Endodermal cell (in vitro differentiated cells): Measurements from ENCODE around the gene OVCA2. TPM values are rescaled to one million over a fixed set of nuclear protein-coding genes. Genes with fewer than 3 reads are reported as not detected.

Source experiments
- DNase-seq: peaks from one replicate; pipeline ENCODE4 v3.0.0-alpha.2; 2017
- H3K27ac ChIP-seq: 2 replicates; pipeline ENCODE4 v1.5.1; 2013; ENCODE audit warnings: mild to moderate bottlenecking, low read depth, low read length, moderate library complexity
- H3K27me3 ChIP-seq: 2 replicates; pipeline ENCODE4 v1.6.1; 2013; ENCODE audit warnings: mild to moderate bottlenecking, low read length, moderate library complexity; ENCODE audit not compliant: insufficient read depth, control insufficient read depth, poor library complexity, severe bottlenecking
- H3K36me3 ChIP-seq: 2 replicates; pipeline ENCODE4 v1.7.0; 2013; ENCODE audit warnings: mild to moderate bottlenecking, low read length, moderate library complexity; ENCODE audit not compliant: control insufficient read depth, insufficient read depth
- H3K4me1 ChIP-seq: one replicate; pipeline ENCODE4 v1.7.0; 2013; ENCODE audit warnings: low read length; ENCODE audit not compliant: control insufficient read depth, insufficient read depth
- H3K4me3 ChIP-seq: 2 replicates; pipeline ENCODE4 v1.5.1; 2013; ENCODE audit warnings: mild to moderate bottlenecking, low read length, moderate library complexity
- H3K9ac ChIP-seq: 2 replicates; pipeline ENCODE4 v1.6.1; 2013; ENCODE audit warnings: mild to moderate bottlenecking, low read length, moderate library complexity; ENCODE audit not compliant: poor library complexity, severe bottlenecking; ENCODE audit errors: extremely low read depth
- H3K9me3 ChIP-seq: 2 replicates; pipeline ENCODE4 v1.6.1; 2013; ENCODE audit warnings: mild to moderate bottlenecking, low read length, moderate library complexity; ENCODE audit not compliant: control insufficient read depth
- H3K27ac Mint-ChIP-seq: 2 replicates; pipeline ENCODE4 v1.8.0; 2020; ENCODE audit warnings: mixed read lengths
- H3K27me3 Mint-ChIP-seq: 2 replicates; pipeline ENCODE4 v1.8.0; 2021; ENCODE audit warnings: mild to moderate bottlenecking, mixed read lengths; ENCODE audit not compliant: insufficient read depth
- H3K36me3 Mint-ChIP-seq: 2 replicates; pipeline ENCODE4 v1.8.0; 2020; ENCODE audit warnings: low read depth, mixed read lengths
- H3K4me1 Mint-ChIP-seq: 2 replicates; pipeline ENCODE4 v1.8.0; 2020; ENCODE audit warnings: mixed read lengths
- H3K4me3 Mint-ChIP-seq: 2 replicates; pipeline ENCODE4 v1.8.0; 2020; ENCODE audit warnings: mild to moderate bottlenecking, moderate library complexity, mixed read lengths
- H3K9me3 Mint-ChIP-seq: 2 replicates; pipeline ENCODE4 v1.8.0; 2020; ENCODE audit warnings: mild to moderate bottlenecking, mixed read lengths
- WGBS, 2 experiments: methylation state at CpG; one replicate each; pipeline versions ENCODE4 v1.1.5 to v1.1.7; 2013; ENCODE audit warnings: missing lambda C conversion rate in 2 of 2, mixed read lengths in 1 of 2; ENCODE audit not compliant: insufficient coverage in 1 of 2, insufficient read length in 1 of 2; 5-methylcytosine and 5-hydroxymethylcytosine counted together
- total RNA-seq, 2 donors: library from RNA; stranded (reverse); fragmentation: NEBNext Ultra II Directional in 1 of 2; extraction: Animal tissue kit (Norgen Biotek cat#: 25700) in 1 of 2; gene quantifications; 2 replicates in 1 of 2; 3 replicates in 1 of 2; pipeline ENCODE4 v1.2.1, GENCODE V29; 2021
- TF ChIP-seq, protein P1 (sequence below): fragments of 200-600 bp; sonication (generic); conservative IDR thresholded peaks from 2 replicates; pipeline ENCODE4 v1.5.0; 2021; ENCODE audit warnings: antibody characterized with exemption, mild to moderate bottlenecking

OVCA2 gene
- total RNA-seq, 2 donors from 2014 or later, result 19.8 to 27.5 TPM

DNA sequence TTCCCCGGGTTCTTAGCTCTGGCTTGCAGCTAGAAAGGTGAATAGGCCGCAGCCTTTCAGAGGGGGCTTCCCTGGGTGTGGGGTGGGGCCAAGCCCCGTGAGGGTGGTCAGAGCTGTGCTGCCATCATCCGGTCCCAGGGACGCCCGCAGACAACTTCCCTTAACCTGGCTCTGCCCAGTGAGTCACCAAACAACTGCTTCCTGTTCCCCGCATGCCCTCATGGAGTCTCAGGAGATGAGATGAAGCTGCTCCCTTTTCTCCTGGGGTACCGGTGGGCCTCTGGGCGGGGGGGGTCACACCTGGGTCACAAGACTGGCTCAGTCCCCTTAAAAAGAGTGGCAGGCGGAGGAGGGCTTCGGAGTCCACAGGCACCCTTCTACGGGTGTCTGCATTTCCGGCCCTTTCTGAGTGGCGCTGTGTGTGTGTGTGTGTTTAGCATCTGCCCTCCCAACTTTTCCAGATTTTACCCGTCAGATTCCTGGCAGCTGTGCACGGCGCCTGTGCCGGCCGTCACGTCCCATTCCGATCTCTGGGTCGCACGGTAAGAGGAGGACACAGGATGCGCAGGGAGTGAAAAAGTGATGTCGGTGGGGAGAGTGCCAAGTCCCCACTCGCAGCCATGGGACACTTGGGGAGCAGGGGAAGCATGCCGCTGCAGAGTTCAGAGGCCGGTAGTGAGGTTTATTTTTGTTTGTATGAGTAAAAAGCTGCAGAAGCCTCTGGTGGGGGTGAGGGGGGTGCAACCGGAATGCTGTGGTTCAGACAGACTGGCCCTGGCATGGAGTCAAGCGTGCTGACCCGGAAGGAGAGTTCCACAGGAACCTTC lies 29.8 kb downstream of the OVCA2 start:
- Histone ChIP-seq H3K36me3 (peaks cover 78% of the 10 kb centered on the region), H3K4me3 (no peak overlapping the region), H3K27ac (no peak overlapping the region), H3K27me3 (no peaks in the 10 kb centered on the region), H3K9ac (no peak overlapping the region), H3K9me3 (no peaks in the 10 kb centered on the region), H3K4me1 (peaks cover 5% of the 10 kb centered on the region)
- no peak overlapping the region for H3K4me3 Mint-ChIP-seq
- H3K27me3 Mint-ChIP-seq, result no peaks in the 10 kb centered on the region
- no peak overlapping the region for H3K27ac Mint-ChIP-seq
- H3K9me3 Mint-ChIP-seq, result no peaks in the 10 kb centered on the region
- no peaks in the 10 kb centered on the region for H3K4me1 Mint-ChIP-seq
- H3K36me3 Mint-ChIP-seq, result peaks cover 51% of the 10 kb centered on the region
- no peak for DNase-seq
- TF ChIP-seq, protein P1, sequence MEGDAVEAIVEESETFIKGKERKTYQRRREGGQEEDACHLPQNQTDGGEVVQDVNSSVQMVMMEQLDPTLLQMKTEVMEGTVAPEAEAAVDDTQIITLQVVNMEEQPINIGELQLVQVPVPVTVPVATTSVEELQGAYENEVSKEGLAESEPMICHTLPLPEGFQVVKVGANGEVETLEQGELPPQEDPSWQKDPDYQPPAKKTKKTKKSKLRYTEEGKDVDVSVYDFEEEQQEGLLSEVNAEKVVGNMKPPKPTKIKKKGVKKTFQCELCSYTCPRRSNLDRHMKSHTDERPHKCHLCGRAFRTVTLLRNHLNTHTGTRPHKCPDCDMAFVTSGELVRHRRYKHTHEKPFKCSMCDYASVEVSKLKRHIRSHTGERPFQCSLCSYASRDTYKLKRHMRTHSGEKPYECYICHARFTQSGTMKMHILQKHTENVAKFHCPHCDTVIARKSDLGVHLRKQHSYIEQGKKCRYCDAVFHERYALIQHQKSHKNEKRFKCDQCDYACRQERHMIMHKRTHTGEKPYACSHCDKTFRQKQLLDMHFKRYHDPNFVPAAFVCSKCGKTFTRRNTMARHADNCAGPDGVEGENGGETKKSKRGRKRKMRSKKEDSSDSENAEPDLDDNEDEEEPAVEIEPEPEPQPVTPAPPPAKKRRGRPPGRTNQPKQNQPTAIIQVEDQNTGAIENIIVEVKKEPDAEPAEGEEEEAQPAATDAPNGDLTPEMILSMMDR, result no peak
- WGBS, 2 experiments, result 92 to 94% methylated on average over 22 to 31 of the region's 31 CpGs

DNA sequence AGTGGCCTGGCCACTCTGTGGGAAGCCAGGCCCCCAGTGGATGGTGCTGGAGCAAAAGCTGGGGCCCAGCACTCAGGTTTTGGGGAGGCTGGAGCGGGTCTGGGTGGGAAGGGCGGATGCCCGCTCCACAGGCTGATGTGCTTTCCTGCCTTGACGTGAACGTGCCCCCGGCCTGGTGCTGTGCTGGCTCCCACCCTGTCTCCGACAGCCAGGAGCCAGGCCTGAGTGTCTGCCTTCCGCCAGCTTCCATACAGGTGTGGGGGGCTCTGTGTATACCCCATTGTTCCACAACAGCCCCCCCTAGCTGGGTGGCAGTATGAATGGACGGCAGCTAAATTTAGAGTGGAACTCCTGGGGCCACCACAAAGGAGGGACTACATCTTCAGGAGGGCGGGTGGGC lies 33.1 kb downstream of the OVCA2 start:
- Histone ChIP-seq H3K4me3 (no peak overlapping the region), H3K9me3 (no peaks in the 10 kb centered on the region), H3K36me3 (peaks cover 76% of the 10 kb centered on the region), H3K27me3 (no peaks in the 10 kb centered on the region), H3K9ac (no peak overlapping the region), H3K27ac (no peak overlapping the region), H3K4me1 (peaks cover 5% of the 10 kb centered on the region)
- Mint-ChIP-seq H3K27ac (no peak overlapping the region), H3K4me1 (no peaks in the 10 kb centered on the region), H3K27me3 (no peaks in the 10 kb centered on the region), H3K4me3 (no peak overlapping the region), H3K36me3 (peaks cover 60% of the 10 kb centered on the region), H3K9me3 (no peaks in the 10 kb centered on the region)
- TF ChIP-seq, protein P1, result no peak
- WGBS, 2 experiments, result 87 to 89% methylated on average over 7 to 10 of the region's 10 CpGs
- no peak for DNase-seq

DNA sequence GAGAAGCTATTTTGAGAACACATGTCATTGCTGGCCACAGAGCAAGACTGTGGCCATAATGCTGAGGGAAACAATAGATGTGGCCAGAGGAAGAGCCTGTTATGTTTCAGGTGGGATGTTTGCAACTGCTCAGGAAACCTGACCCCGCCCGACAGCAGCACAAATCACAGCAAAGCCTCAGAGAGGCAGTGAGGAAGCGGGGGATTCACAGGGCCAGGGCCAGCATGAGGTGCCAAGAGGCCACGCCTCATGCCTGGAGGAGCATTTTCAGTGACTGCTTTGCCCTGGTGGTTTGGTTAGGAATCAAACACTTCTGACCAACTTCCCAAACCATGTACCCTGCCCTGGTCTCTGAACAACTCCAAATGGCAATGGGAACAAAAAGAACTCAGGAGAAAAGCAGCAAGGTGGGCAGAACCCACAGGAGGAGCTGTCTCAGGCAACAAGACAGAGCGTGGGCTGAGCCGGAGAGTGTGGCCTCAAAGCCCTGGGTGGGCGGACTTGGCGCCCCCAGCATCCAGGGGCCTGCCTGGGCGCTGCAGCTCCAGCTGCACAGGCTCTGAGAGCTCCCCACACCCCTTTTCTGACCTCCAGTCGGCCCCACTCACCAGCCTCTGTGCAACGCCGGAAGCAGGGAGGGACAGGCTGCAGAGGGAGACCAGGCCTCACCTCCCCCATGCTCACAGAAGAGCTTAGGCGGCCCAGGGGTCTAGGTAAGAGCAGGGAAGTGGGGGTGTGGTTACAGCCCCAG lies 33.7 kb downstream of the OVCA2 start:
- Mint-ChIP-seq H3K27ac (peak overlapping the region; percentile 41), H3K9me3 (no peaks in the 10 kb centered on the region), H3K36me3 (peaks cover 61% of the 10 kb centered on the region), H3K27me3 (no peaks in the 10 kb centered on the region), H3K4me3 (no peak overlapping the region), H3K4me1 (no peaks in the 10 kb centered on the region)
- H3K9me3 ChIP-seq, result no peaks in the 10 kb centered on the region
- 87 to 95% methylated on average over 6 to 12 of the region's 13 CpGs for WGBS, 2 experiments
- TF ChIP-seq, protein P1, result peak; percentile 11
- peak overlapping the region; percentile 44 for H3K27ac ChIP-seq
- H3K9ac ChIP-seq, result no peak overlapping the region
- DNase-seq, result peak; percentile 81
- no peaks in the 10 kb centered on the region for H3K27me3 ChIP-seq
- H3K36me3 ChIP-seq, result peaks cover 77% of the 10 kb centered on the region
- H3K4me3 ChIP-seq, result no peak overlapping the region
- H3K4me1 ChIP-seq, result peaks cover 5% of the 10 kb centered on the region
